K562 (cell line): ENCODE results near the gene LIN28B. TPM values are rescaled to one million over a fixed set of nuclear protein-coding genes. Genes with fewer than 3 reads are reported as not detected.

Experiments used
- ATAC-seq: fragments of 200-7000 bp; cut with Tn5 transposase; 3 replicates; pipeline ENCODE4 v1.9.1; 2020; ENCODE audit warnings: moderate library complexity
- BruUV-seq: library from RNA; stranded (reverse); fragments of 400-500 nt; replicated peaks from 2 replicates; lab custom pipeline; 2021; lab: Mats Ljungman, UMichigan
- CTCF ChIA-PET: fragments of 300-600 bp; formaldehyde crosslinking; extraction: SDS; loops from one replicate; lab custom pipeline; 2021; ENCODE audit warnings: low intra/inter-chr PET ratio; lab: Yijun Ruan, JAX
- POLR2A ChIA-PET: fragments of 300-600, 350-650 bp; sonication (Branson Sonifier 250); formaldehyde crosslinking; extraction: SDS; loops from one replicate; lab custom pipeline; 2021; ENCODE audit warnings: antibody characterized with exemption, inconsistent platforms; lab: Yijun Ruan, JAX
- DNase-seq, 4 experiments: peaks; one replicate each; pipeline versions ENCODE4 v3.0.0 to v3.0.0-alpha.2; 2011 to 2018; ENCODE audit warnings: low spot score in 3 of 4, mixed read lengths in 3 of 4; ENCODE audit errors: extremely low read depth in 1 of 4
- FAIRE-seq: peaks from 2 replicates; lab custom pipeline; 2011; peaks lifted over from hg19 to GRCh38; lab: Jason Lieb, UNC
- H2AFZ ChIP-seq: 2 replicates; pipeline ENCODE4 v1.6.0; 2011; ENCODE audit warnings: low read depth, low read length, control low read depth, inconsistent platforms
- H3K27ac ChIP-seq: fragments of 200-600 bp; 3 replicates; pipeline ENCODE4 v1.8.0; 2011; ENCODE audit warnings: low read depth, mild to moderate bottlenecking, control low read depth, inconsistent platforms, low read length, moderate library complexity, mixed read lengths; ENCODE audit errors: extremely low read depth
- H3K27me3 ChIP-seq, 2 experiments: fragments of 300-600 bp in 1 of 2; 2 replicates in 1 of 2; 3 replicates in 1 of 2; pipeline versions ENCODE4 v1.6.0 to v1.8.0; 2011; ENCODE audit warnings: inconsistent platforms in 2 of 2, low read length in 2 of 2, mild to moderate bottlenecking in 1 of 2, mixed read lengths in 1 of 2, moderate library complexity in 1 of 2; ENCODE audit not compliant: control insufficient read depth in 2 of 2, insufficient read depth in 2 of 2
- H3K36me3 ChIP-seq: fragments of 300-600 bp; 3 replicates; pipeline ENCODE4 v1.8.0; 2011; ENCODE audit warnings: mild to moderate bottlenecking, low read length, inconsistent platforms; ENCODE audit not compliant: control insufficient read depth, insufficient read depth
- H3K4me1 ChIP-seq, 2 experiments: fragments of 200-600 bp in 1 of 2; replicated peaks in 1 of 2; 2 replicates in 1 of 2; 3 replicates in 1 of 2; pipeline versions ENCODE4 v1.5.1 to v1.8.0; 2011; ENCODE audit warnings: inconsistent platforms in 2 of 2, low read length in 2 of 2, mild to moderate bottlenecking in 1 of 2, mixed read lengths in 1 of 2, moderate library complexity in 1 of 2; ENCODE audit not compliant: control insufficient read depth in 2 of 2, insufficient read depth in 2 of 2
- H3K4me2 ChIP-seq: 2 replicates; pipeline ENCODE4 v1.6.1; 2011; ENCODE audit warnings: low read length, control low read depth, inconsistent platforms, mixed read lengths; ENCODE audit not compliant: insufficient read depth
- H3K4me3 ChIP-seq: fragments of 200-600 bp; sonication (generic), shearing (Covaris generic); 2 replicates; pipeline ENCODE4 v1.5.1; 2016; ENCODE audit warnings: control low read depth, inconsistent platforms
- H3K79me2 ChIP-seq: fragments of 200-600 bp; 3 replicates; pipeline ENCODE4 v1.8.0; 2011; ENCODE audit warnings: low read length, inconsistent platforms; ENCODE audit not compliant: control insufficient read depth, insufficient read depth
- H3K9ac ChIP-seq, 2 experiments: 2 replicates each; pipeline versions ENCODE4 v1.6.0 to v1.6.1; 2011; ENCODE audit warnings: low read depth in 2 of 2, low read length in 2 of 2, control low read depth in 1 of 2, inconsistent platforms in 1 of 2, mild to moderate bottlenecking in 1 of 2, mixed read lengths in 1 of 2; ENCODE audit not compliant: insufficient read depth in 1 of 2
- H3K9me1 ChIP-seq: one replicate; pipeline ENCODE4 v1.6.0; 2011; ENCODE audit warnings: inconsistent platforms, mild to moderate bottlenecking, low read length, moderate library complexity; ENCODE audit not compliant: control insufficient read depth, insufficient read depth
- H3K9me3 ChIP-seq: replicated peaks from 2 replicates; pipeline ENCODE4 v1.5.1; 2011; ENCODE audit warnings: low read depth, low read length, inconsistent platforms; ENCODE audit not compliant: control insufficient read depth, insufficient read depth
- H4K20me1 ChIP-seq: replicated peaks from 2 replicates; pipeline ENCODE4 v1.6.1; 2011; ENCODE audit warnings: low read length, inconsistent platforms, mixed read lengths; ENCODE audit not compliant: control insufficient read depth, insufficient read depth
- CBX5 ChIP-seq: IDR thresholded peaks from 2 replicates; pipeline ENCODE4 v1.6.1; 2014; ENCODE audit warnings: low read depth, borderline replicate concordance
- CBX8 ChIP-seq: fragments of 200-600 bp; sonication (generic); IDR thresholded peaks from 2 replicates; pipeline ENCODE4 v1.6.1; 2012; ENCODE audit warnings: borderline replicate concordance, mixed run types, low read depth, mild to moderate bottlenecking, moderate library complexity, mixed read lengths, low read length, control low read depth, inconsistent platforms; ENCODE audit not compliant: poor library complexity, severe bottlenecking; ENCODE audit errors: extremely low read depth
- GTF2A2 ChIP-seq: IDR thresholded peaks from 2 replicates; pipeline ENCODE4 v1.6.1; 2016; ENCODE audit warnings: mild to moderate bottlenecking, missing genetic modification characterization, missing compliant biosample characterization
- HMG20B ChIP-seq: fragments of 250-450 bp; sonication (Bioruptor Pico); IDR thresholded peaks from 2 replicates; pipeline ENCODE4 v1.5.0; 2021; ENCODE audit warnings: mild to moderate bottlenecking
- MXI1 ChIP-seq: IDR thresholded peaks from 2 replicates; pipeline ENCODE4 v1.6.1; 2011; ENCODE audit warnings: low read depth, mild to moderate bottlenecking, improper control_type of control experiment, low read length
- RBFOX2 ChIP-seq: fragments of 200-400 bp; formaldehyde crosslinking; IDR thresholded peaks from 2 replicates; pipeline ENCODE4 v1.6.1; 2017; ENCODE audit warnings: low read depth, mild to moderate bottlenecking, low read length, moderate library complexity
- SMAD3 ChIP-seq: fragments of 450-650 bp; formaldehyde crosslinking; conservative IDR thresholded peaks from 2 replicates; pipeline ENCODE4 v1.4.0; 2020; ENCODE audit warnings: mild to moderate bottlenecking
- TAL1 ChIP-seq: fragments of 450-650 bp; IDR thresholded peaks from 2 replicates; pipeline ENCODE4 v1.6.1; 2016; ENCODE audit warnings: mild to moderate bottlenecking
- ZHX1 ChIP-seq: fragments of 150-350 bp; conservative IDR thresholded peaks from 2 replicates; pipeline ENCODE4 v1.6.1; 2014; ENCODE audit warnings: low read length
- ZNF124 ChIP-seq: sonication (generic); formaldehyde crosslinking; IDR thresholded peaks from 2 replicates; pipeline ENCODE4 v1.8.1; 2022; ENCODE audit warnings: missing genetic modification reagents
- ZNF3 ChIP-seq: fragments of 250-450 bp; sonication (Bioruptor Pico); IDR thresholded peaks from 2 replicates; pipeline ENCODE4 v1.5.0; 2021; ENCODE audit warnings: mild to moderate bottlenecking, moderate library complexity
- ZNF445 ChIP-seq: fragments of 250-450 bp; sonication (Bioruptor Pico); IDR thresholded peaks from 2 replicates; pipeline ENCODE4 v1.4.0; 2020; ENCODE audit warnings: low read depth, mild to moderate bottlenecking, moderate library complexity
- WGBS: fragments of 100-300 bp; shearing (Covaris generic); methylation state at CpG from one replicate; pipeline ENCODE4 v1.1.6; 2016; ENCODE audit warnings: low coverage, mixed read lengths; ENCODE audit not compliant: insufficient coverage; ENCODE audit errors: missing lambda C conversion rate; 5-methylcytosine and 5-hydroxymethylcytosine counted together
- in situ Hi-C: fragments of 300-500 bp; cut with MboI; formaldehyde crosslinking; loops from 4 replicates; pipeline ENCODE4 v1.15.0; 2018; ENCODE audit warnings: inconsistent platforms, mixed read lengths
- intact Hi-C: fragments of 100-400 bp; cut with micrococcal nuclease; formaldehyde crosslinking; loops from 2 replicates; pipeline ENCODE4 v1.14.2; 2022
- polyA plus RNA-seq, 8 experiments: library from polyadenylated mRNA; depleted of rRNA in 4 of 8; stranded (reverse) in 5 of 8; unstranded in 3 of 8; fragments of >200 nt; fragmentation: Nextera tagmentation in 2 of 8; fragmentation: Illumina TruSeq in 1 of 8; extraction: Ambion mirVana in 2 of 8; extraction: Trizol in 1 of 8; gene quantifications; 2 replicates each; pipeline versions ENCODE4 v1.2.1 to v1.2.3, GENCODE V29; 2011 to 2014; ENCODE audit warnings: inconsistent platforms in 1 of 8, missing spikeins in 1 of 8
- total RNA-seq, 7 experiments: library from RNA; depleted of rRNA in 6 of 7; stranded (reverse); fragments of >200 nt in 6 of 7; fragmentation: Illumina TruSeq in 2 of 7; extraction: Trizol in 2 of 7; gene quantifications; 2 replicates each; pipeline versions ENCODE4 v1.2.1 to v1.2.3, GENCODE V29; 2011 to 2021; ENCODE audit warnings: low replicate concordance in 1 of 7
- TF ChIP-seq, protein P1 (sequence below), 3 experiments: IDR thresholded peaks in 2 of 3; conservative IDR thresholded peaks in 1 of 3; 2 replicates each; pipeline ENCODE4 v1.5.1; 2011 to 2012; ENCODE audit warnings: low read length in 3 of 3, mild to moderate bottlenecking in 3 of 3, control low read depth in 2 of 3, improper control_type of control experiment in 1 of 3, inconsistent platforms in 1 of 3, low read depth in 1 of 3, mixed read lengths in 1 of 3, moderate library complexity in 1 of 3; ENCODE audit not compliant: insufficient read depth in 2 of 3

LIN28B gene
- total and polyA plus RNA-seq, 9 of the 15 experiments (the other 6 are each of a cell fraction or from before 2014, with no cell fraction given) = 20.9 to 77.3 (median 42.1) TPM

- 81% methylated on average over 26 of the region's 38 CpGs for WGBS
- H3K9me1 ChIP-seq = no peaks in the 10 kb centered on the region
- in situ Hi-C loops = no loop called here
- no peaks in the 10 kb centered on the region for H4K20me1 ChIP-seq
- intact Hi-C loops = loop anchor here (10.0 kb wide), 2 partner anchors 142 to 252 kb away; no protein-coding TSS in a partner anchor
- no peaks in the 10 kb centered on the region for H3K36me3 ChIP-seq
- no peaks in the 10 kb centered on the region for H3K79me2 ChIP-seq
- BruUV-seq = no TSS peak
- peaks cover 0 to 12% of the 10 kb centered on the region in 2 experiments; a peak in 2 of 5 replicates for H3K4me1 ChIP-seq
- H3K9ac ChIP-seq = no peak overlapping the region
- ATAC-seq = no peak
- no peaks in the 10 kb centered on the region for H3K27me3 ChIP-seq
- peaks cover 3% of the 10 kb centered on the region; the same call in 1 of the 2 replicates for H3K9me3 ChIP-seq
- H3K4me3 ChIP-seq = no peak overlapping the region
- no peak overlapping the region for H3K4me2 ChIP-seq
- H2AFZ ChIP-seq = no peak overlapping the region
- FAIRE-seq = no peak
- CTCF ChIA-PET = no interaction called here
- POLR2A ChIA-PET = no interaction called here
- DNase-seq = no peak
- no peak overlapping the region for H3K27ac ChIP-seq
- TF ChIP-seq HMG20B (CRISPR knock-in tag) = no peak
- no peak for TF ChIP-seq ZNF445 (CRISPR knock-in tag)
- TF ChIP-seq GTF2A2 = no peak
- no peak for TF ChIP-seq RBFOX2
- TF ChIP-seq CBX8 = no peak
- TF ChIP-seq TAL1 = no peak
- TF ChIP-seq, protein P1, sequence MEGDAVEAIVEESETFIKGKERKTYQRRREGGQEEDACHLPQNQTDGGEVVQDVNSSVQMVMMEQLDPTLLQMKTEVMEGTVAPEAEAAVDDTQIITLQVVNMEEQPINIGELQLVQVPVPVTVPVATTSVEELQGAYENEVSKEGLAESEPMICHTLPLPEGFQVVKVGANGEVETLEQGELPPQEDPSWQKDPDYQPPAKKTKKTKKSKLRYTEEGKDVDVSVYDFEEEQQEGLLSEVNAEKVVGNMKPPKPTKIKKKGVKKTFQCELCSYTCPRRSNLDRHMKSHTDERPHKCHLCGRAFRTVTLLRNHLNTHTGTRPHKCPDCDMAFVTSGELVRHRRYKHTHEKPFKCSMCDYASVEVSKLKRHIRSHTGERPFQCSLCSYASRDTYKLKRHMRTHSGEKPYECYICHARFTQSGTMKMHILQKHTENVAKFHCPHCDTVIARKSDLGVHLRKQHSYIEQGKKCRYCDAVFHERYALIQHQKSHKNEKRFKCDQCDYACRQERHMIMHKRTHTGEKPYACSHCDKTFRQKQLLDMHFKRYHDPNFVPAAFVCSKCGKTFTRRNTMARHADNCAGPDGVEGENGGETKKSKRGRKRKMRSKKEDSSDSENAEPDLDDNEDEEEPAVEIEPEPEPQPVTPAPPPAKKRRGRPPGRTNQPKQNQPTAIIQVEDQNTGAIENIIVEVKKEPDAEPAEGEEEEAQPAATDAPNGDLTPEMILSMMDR (IDR thresholded peaks at IDR 0.05 in 2 of 3, conservative IDR thresholded peaks at IDR 0.05 in 1 of 3; ENCODE audit: insufficient read depth in 2 of 3, low read depth in 1 of 3, low read length in 3 of 3) = no peak
- no peak for TF ChIP-seq MXI1
- TF ChIP-seq ZHX1 = no peak
- TF ChIP-seq ZNF3 = no peak
- no peak for TF ChIP-seq SMAD3
- no peak for TF ChIP-seq ZNF124
- TF ChIP-seq CBX5 = no peak
Measured at GRCh38 chr6:104936766-104937535, 20.0 kb upstream of the LIN28B start.
